ENCODE results near the gene BCL2. TPM values are rescaled to one million over a fixed set of nuclear protein-coding genes. Genes with fewer than 3 reads are reported as not detected.

BCL2 gene
- 0.60 and 7.3 TPM in 2 replicates for total RNA-seq (ENCODE audit: low replicate concordance)

GRCh38 chr18:63319383-63320122 lies at the start of gene BCL2:
Gene BCL2 (minus strand): TSS chr18:63319769.

GRCh38 chr18:63367053-63367953 lies 47.7 kb upstream of the BCL2 start, which contains the start of gene KDSR:
Gene KDSR (minus strand): TSS chr18:63367206. CDS start chr18:63367118, 88 bp downstream.

Other genes starting within 250 kb of the BCL2 start
- 17.8 and 44.1 TPM in 2 replicates for gene KDSR, start 47.4 kb upstream of the BCL2 start, total RNA-seq (ENCODE audit: low replicate concordance)
- 25.7 and 35.9 TPM in 2 replicates for gene VPS4B, start 102.7 kb upstream of the BCL2 start, total RNA-seq (ENCODE audit: low replicate concordance)
- gene SERPINB5, start 157.2 kb upstream of the BCL2 start, total RNA-seq (ENCODE audit: low replicate concordance): not detected in 2 replicates
- not detected in 2 replicates for gene SERPINB12, start 222.6 kb upstream of the BCL2 start, total RNA-seq (ENCODE audit: low replicate concordance)

Data from smooth muscle cell of the coronary artery (primary cell).